GM21526 (cell line): ENCODE measurements around the gene KRT7.

Experiments used
- ATAC-seq: cut with Tn5 transposase; IDR thresholded peaks from one replicate; pipeline ENCODE4 v1.9.1; 2021; ENCODE audit warnings: moderate library complexity; ENCODE audit not compliant: unreplicated experiment, low FRiP score

The KRT7 gene

GRCh38 chr12:52294803-52295202, 61.8 kb downstream of the KRT7 start:
- ATAC-seq, result no peak

GRCh38 chr12:52295663-52296062, 62.6 kb downstream of the KRT7 start:
- no peak for ATAC-seq

- ATAC-seq, result no peak
Observed at GRCh38 chr12:52296572-52297215, 63.7 kb downstream of the KRT7 start.
